NCI-H526 treated with DMSO at 0.1 percent for 48 hours (cell line): ENCODE data around the gene CALCA.
"Not testable (repeated sequence)": the region's sequence is repeated elsewhere in the genome, so short reads cannot be mapped to it uniquely, and the experiment has no call there.

Experiments used
- DNase-seq: peaks from one replicate; lab custom pipeline; 2025; lab: John Stamatoyannopoulos, UW

CALCA gene, protein sequence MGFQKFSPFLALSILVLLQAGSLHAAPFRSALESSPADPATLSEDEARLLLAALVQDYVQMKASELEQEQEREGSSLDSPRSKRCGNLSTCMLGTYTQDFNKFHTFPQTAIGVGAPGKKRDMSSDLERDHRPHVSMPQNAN

DNA sequence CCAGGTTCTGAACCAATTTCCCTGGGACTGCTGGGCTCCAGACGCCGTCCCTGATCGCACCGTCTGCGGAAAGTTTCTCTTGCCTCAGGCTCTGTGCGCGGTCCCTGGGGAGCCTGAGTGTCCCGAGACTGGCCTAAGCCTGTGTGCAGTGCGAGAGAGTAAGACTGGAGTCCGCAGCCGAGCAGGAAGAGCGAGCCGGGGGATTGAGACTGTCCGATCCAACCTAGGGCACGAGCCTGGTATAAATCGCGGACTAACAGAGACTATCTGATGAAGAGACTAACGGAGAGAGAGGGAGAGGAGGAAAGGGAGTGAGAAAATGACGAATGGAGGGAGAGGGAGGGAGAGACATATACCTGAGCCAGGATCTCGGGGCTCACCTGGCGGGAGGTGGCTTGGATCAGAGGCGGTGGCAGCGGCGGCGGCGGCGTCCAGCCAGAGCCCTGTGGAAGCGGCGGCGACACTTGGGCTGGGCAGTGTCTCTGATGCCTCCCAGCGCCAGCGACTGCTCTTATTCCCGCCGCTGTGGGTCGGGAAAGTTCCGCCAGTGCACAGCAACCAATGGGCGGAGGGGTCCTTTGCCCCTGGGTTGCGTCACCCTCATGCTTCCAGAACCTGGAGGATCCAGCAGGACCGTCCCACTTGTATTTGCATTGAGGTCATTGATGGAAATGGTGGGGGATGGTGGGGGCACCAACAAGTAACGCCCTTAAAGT is at the start of gene CALCA:
Gene CALCA (minus strand): TSS at position 487 of the 716 bp plus-strand sequence. CDS start 1,159 bp downstream, outside the sequence.
- peak; percentile 30 for DNase-seq

DNA sequence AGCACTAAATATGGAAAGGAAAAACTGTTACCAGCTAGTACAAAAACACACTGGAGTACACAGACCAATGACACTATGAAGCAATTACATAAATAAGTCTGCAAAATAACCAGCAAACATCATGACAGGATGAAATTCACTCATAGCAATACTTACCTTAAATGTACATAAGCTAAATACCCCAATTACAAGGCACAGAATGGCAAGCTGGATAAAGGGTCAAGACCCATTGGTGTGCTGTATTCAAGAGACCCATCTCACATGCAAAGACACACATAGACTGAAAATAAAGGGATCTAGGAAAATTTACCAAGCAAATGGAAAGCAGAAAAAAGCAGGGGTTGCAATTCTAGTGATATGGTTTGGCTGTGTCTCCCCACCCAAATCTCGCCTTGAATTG is 44.0 kb upstream of the CALCA start:
- DNase-seq, result no peak

DNA sequence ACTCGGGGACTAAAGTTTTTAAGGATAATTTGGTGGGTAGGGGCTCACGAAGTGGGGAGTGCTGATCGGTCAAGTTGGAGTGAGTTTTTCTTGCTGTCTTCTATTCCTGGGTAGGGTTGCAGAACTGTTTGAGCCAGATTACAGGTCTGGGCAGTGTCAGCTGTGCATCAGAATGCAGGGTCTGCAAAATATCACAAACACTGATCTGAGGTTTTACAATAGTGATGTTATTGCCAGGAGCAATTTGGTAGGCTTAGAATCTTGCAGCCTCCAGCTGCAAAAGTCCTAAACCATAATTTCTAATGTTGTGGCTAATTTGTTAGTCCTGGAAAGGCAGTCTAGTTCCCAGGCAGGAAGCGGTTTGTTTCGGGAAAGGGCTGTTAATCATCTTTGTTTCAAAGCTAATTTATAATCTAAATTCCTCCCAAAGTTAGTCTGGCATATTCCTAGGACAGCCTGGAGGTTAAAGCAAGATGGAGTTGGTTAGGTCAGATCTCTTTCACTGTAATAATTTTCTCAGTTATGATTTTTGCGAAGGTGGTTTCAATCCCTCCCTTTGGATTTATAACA is 39.7 kb upstream of the CALCA start:
- no peak for DNase-seq

DNA sequence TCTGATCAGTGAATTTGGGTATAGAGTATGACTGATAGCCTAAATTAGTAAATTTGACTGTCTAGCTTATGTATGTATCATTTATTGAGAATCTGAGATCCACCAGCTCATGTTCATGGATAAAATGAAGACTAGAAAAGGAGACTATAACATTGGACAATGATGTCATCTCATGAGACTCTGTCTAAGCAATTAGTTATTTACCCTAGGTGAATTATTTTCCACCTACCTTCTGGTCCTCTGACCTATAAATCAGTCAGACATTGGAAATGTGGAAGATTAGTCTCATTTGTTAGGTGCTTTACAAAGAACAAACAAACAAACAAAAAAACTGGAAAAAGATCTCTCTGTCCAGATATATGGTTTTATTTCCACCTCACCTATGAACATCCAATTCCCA is 38.7 kb upstream of the CALCA start:
- DNase-seq, result no peak

DNA sequence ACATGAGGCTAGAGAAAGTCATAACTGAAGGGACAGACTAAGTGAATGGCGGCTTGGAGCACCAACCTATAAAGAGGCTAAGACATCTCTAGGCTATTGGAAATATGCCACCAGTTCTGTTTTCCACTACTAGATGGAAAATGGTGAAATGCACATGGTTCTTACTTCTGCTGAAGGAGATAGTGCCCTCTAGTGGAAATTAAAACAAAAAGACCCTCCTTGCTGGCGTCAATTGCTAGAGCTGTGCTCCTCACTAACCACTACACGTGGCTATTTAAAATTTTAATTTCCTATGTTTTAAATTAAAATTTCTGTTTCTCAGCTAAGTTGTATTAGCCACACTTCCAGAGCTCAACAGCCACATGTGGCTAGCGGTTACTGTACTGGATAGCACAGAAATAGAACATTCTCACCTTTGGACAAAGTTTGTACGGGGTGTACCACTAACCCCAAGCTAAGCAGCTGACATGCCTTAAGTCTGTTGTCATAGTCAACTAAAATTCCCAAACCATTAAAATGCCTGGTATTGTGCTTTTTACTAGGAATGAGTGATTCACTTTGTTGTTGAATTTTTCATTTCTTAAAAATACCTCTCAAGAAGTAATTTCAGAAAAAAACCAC is 34.1 kb upstream of the CALCA start:
- DNase-seq, result peak; percentile 66

DNA sequence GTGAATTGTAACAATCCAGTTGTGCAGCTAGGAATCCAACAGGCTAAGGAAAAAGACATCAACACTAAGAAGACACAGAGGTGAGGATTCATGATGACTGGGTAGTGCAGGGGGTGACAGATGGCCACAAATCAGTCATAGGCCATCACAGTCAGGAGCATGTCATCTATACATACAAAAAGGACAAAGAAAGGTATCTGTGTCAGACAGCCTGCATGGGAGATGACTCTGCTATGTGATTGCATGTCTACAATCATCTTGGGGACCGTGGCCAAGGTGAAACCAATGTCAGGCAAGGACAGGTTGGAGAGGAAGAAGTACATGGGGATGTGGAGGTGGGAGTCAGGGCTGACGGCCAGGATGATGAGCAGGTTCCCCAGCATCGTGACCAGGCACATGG is 16.0 kb upstream of the CALCA start:
- not testable (repeated sequence) for DNase-seq

DNA sequence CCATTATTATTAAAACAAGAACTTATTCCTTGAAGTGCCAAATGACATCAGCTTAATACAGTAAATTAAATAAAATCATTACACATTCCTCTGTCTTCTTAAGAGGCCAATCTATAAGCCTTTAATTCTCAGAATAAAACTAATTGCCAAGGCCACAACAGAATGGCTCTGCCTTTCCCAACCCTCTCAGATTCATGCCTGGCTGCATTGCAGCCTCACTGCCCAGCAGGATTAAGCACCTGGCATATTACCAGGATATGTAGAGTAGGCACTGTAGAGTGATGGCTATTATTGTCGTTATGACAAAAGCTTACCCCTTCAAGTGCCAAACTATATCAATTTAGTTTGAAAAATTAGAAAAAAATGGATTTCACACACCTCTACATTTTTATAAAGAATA is 9.4 kb upstream of the CALCA start:
- DNase-seq, result no peak

DNA sequence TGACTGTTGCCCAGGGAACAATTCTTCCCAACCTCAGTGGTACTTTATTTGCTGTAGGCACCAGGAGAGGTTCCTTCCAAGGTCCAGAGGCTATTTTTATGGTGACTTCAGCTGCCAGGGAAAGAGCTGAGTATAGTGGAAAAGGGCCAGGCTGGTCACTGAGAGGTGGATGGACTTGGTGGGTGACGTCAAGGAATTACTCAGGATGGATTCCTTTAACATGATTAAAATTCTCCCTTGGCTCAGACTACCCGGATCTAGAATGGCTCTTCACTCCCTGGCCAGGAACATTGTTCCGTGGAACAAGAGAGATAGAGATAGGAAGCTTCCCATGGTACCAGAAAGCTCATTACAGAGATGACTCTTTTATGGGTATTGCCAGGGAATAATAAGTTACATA is 8.7 kb upstream of the CALCA start:
- no peak for DNase-seq

DNA sequence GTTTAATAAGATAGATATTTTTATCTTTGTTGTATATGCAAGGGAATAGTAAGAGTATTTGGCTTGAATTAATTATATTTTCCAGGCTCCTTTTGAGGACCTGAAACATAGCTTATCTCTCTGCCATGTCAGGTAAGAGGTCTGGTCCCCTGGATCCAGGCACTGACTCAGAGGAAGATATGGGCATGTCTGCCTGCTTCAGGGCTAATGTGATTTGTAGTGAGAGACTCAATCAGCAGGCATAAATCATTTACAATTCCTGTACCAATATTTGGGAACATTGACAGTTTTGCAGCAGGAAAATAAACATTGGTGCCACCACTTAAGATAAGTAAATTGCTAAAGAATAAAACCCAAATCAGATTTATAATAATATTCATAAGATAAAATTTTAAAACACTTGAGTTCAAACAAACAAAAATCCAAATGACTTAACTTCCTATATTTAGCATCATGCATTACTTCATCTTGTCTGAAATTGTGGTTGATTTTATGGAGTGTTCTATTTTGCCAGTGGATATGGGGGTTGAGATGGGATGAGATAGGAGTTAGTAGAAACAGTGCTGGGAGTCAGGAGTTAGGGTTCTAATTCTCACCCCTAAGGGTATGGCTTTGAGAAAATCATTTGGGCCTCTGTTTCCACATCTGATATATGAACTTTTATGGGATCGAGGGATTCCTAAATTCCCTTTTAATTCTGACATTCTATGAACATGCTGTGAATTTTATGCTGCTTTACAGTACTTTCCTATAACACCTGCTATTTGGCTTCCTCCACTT is 5.1 kb upstream of the CALCA start:
- no peak for DNase-seq

DNA sequence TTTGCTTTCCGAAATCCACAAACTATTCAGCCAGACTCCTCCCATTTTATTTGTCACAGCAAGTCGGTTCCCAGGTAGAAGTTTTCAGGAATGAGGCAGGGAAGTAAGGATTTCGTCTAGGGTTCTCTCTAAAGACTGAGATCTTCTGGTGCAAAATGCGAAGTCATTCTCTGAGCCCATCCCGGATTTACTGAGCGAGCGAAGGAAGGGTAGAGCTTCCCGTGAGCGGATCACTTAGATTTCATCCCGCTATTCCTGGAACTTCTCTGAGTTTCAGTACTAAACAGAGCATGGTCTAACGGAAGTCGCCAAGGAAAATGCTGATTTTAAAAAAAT is 3.1 kb upstream of the CALCA start:
- DNase-seq, result no peak

DNA sequence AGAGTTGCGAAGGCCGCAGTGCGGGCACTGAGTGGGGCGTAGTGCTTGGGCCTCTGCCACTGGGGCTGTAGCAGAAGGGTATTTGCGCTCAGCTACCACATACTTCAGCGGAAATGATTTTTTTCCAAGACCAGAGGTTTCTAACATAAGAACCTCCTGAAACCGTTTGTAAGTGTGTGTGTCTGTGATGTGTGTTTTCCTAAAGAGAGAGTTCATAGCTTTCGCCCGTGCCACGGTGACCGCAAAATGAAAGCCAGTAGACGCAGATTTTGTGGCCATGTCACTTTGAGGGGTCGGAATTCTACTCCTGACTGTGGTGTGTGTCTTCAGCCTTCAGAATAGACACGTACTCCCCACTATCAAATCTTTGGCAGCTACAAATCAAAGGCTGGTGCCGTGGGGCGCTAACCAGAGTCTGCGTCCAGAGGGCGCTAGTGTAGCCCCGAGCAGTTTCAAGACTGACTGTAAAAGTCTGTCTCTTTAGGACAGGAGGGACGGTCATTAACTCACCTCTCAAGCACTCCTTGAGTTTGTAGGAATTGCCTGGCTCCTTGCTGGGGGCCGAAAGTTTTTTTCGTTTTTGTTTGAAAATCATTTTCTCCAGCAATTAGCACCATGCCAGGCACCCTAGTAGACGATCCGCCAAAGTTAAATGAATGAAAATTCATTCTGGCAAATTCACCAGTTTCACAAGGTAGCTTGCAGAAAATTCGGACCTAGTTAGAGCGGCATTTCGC is 2.5 kb upstream of the CALCA start:
- peak; percentile 40 for DNase-seq

DNA sequence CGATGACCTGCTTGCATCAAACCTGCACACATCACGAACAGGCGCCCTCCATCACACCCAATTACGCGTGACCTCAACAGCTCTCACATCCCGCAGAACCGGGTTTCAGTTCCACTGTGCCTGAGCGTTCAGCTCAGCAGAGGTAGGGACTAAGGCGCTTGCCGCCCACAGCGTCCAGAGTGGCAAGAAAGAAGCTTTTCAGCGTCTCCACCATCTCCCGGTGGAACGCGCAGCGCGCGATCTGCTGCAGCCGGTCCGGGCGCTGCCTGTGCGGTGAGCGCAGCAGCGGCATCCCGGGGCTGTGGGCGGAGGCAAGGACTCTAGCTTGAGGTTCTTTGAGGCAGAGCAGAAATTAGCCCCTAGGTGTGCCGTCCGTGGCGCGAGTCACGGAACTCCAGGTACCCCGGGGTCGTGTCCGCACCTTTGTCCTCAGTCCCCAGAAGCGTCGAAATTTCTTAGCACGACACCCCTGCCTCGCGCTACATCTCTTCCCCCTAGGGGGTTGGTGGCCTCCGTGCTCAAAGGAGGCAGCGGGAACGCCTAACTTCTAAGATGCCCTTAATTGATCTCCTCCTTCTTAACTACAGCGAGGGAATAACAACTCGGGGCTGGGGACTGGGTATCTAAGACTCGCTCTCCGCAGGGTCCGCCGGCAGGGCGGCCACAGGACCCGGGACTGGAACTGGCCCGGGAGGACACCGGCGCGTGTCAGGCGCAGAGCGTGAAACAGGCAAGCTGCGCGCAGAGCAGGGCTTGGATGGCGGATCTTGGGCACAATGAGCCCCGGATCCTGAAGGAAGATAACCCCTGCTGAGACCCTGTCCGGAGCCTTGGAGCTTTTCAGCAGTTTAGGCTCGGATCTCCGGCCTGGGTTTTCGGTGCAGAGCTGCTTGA is 1.7 kb upstream of the CALCA start:
- DNase-seq, result peak; percentile 65

DNA sequence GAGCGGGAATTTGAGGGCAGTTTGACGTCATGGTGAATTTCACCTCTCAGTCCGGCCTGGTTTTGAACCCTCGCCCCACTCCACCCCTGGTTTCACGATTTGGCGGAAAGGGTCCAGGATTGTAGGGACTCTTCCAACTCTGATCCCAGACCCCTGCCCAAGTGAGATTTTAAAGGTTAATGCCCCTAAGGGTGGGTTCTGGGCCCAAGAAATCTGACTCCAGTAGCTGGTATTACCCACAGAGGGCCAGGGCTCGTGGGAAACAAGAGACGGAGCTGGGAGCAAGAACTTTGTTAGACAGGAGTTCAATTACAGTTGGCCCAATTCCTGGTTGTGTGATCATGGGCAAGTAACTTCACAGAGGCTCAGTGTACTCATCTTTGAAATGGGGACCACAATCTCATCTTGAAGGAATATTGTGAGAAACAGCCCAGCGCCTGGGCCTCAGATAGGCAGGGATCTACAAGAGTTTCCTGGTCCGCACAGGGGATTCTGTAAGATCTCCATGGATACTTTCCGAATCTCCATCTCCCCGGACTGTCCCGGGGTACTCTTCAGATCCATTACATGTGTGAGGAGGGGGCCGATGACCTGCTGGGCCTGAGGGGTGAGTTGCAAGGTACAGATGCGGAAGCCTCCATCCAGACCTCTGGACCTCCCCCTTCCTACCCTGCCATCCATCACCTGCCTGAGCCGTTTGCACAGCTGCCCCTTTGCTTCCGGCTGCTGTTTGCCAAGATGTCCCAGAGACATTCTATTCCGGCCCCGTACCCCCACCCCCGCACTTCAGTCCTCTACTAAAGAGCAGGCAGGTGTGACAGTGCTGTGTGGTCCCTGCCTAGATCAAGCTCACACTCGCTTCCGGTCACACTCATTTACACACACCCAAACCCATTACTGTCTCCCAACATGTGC is 687 bp upstream of the CALCA start:
- no peak for DNase-seq

DNA sequence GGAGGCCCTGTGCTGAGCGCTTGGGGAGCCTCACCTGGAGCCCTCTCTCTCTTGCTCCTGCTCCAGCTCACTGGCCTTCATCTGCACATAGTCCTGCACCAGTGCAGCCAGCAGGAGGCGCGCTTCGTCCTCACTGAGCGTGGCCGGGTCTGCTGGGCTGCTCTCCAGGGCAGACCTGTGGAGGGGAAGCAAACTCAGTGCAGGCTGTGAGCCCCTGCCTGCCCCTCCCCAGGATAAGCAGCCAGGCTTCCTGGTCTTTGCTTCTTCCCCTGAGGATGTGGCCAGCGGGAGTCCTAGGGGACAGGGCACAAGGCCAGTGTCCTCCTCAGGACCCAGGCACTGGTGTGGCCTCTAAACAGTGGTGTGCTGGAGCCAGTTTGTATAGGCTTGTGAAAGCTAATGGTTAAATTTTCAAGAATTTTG is 2.2 kb downstream of the CALCA start:
- DNase-seq, result peak; percentile 13

DNA sequence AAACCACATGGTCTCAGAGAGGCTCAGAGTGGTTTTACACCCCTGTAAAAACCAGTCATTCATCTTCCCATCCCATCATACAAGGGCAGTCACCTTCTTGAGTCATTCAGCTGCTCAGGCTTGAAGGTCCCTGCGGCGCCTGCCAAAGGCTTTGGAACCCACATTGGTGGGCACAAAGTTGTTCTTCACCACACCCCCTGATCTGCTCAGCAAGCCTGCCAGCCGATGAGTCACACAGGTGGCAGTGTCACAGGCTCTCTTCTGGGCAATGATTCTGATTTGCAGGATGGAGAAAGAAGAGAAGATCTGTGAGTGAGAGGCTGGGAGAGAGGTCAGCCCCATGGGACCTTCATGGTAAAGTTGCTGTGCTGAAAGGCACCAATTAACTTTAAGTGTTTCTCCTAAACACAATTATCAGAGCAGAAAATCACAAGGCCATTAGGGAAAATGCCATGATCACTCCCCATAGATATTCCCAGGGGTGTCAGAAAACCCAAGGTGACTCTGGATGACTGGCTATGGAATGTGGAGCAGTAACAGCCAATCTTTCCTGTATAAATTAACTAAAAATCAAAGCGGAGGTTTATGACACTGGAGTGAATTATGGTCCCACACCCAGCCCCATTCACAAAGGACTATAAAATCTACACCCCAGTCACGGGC is 4.4 kb downstream of the CALCA start:
- DNase-seq, result no peak

DNA sequence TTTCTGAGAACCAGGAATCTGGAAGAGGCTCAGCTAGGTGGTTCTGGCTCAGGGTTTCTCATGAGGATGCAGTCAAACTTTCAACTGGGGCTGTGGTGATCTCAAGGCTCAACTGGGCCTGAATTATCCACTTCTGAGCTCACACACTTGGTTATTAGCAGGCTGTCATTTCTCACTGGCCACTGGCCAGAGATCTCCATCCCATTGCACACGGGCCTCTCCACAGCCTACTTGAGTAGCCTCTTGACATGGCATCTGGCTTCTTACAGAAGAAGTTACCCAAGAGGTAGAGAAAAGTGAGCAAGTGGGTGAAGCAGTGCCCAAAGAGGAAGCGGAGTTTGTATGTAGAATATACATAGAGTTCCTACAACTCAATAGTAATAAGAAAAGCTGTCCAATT is 16.0 kb downstream of the CALCA start:
- DNase-seq, result no peak

DNA sequence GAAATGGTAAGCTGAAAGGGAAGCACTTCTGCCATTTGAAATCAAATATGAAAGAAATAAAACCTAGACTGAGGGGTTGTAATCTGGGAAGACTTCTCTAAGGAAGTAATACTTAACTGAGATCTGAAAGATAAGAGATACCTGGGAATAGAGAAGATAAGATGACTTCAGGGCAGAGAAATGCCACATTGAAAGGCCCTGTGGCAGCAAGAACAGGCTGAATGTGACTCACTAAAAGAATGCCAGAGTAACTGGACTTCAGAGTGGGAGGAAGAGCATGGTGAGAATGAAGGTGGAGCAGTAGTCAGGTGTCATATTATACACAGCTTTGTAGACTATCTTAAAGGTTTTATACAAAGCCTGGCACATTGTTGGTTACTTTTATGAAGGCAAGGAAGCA is 17.6 kb downstream of the CALCA start:
- DNase-seq, result no peak

DNA sequence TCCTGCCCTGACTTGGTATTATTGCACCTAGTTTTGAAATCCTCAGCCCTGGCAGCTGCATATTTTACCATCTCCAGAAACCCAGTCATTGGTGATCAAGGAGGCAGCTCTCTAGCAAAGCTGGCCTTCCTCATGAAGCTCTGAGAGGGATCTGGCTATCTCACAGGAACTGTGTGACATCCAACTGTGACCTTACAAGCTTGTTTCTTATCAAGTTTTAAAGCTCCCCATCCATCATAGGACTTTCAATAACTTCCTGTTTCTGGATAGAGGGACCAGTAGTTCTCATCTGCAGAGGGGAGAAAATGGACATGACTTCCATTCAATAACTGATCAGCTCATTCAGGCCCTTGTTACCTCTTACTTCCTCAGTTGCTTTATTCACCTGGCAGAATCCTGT is 18.2 kb downstream of the CALCA start:
- no peak for DNase-seq

DNA sequence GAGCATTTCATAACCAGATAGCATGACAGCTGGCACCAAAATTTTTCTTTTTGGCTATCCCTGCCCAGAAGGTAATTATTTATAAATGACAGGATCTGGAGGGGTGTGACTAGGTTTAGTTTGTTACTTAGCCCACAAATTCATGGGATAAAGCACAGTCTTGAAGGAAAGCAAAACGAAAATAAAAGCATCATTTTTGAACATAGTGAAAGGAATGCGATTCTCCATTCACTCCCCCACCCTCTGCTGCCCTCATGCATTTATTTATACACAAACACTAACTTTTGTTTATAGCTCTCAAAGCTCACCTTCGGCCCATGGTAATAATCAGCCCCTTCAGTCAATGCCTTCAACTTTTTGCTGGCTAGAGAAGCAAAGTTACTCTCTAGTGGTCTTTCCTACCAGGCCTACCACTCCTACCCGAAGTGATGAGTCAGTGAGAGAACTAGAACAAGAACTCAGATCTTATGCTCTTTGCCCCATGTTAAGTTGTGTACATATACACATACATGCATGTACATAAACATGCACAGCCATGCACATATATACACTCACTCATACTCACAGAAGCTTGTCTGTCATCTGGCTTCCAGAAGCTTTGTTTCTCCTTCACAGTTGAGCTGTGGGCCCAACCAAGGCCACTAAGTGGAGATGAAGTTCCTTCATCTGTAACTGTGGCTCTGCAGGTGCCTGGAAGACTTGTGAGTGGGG is 22.6 kb downstream of the CALCA start:
- DNase-seq, result no peak
